HCT116 (cell line): Measurements from ENCODE around the gene CELF4. TPM values are rescaled to one million over a fixed set of nuclear protein-coding genes. Genes with fewer than 3 reads are reported as not detected.

Experiments used
- ATAC-seq: fragments of 200-7000 bp; cut with Tn5 transposase; 2 replicates; pipeline ENCODE4 v1.9.1; 2020; ENCODE audit warnings: mild to moderate bottlenecking, moderate library complexity
- BruUV-seq: library from RNA; stranded (reverse); fragments of 400-500 nt; replicated peaks from 2 replicates; lab custom pipeline; 2021; lab: Mats Ljungman, UMichigan
- CTCF ChIA-PET: fragments of 300-600 bp; sonication (Branson Sonifier 250); formaldehyde crosslinking; loops from one replicate; lab custom pipeline; 2021; ENCODE audit warnings: antibody characterized with exemption; lab: Charles Lee
- POLR2A ChIA-PET: fragments of 300-600, 350-600 bp; sonication (Branson Sonifier 250); formaldehyde crosslinking; loops from one replicate; lab custom pipeline; 2021; ENCODE audit warnings: antibody characterized with exemption; lab: Charles Lee
- RAD21 ChIA-PET, 2 experiments: fragments of 300-600 bp; sonication (Branson Sonifier 250); formaldehyde crosslinking; loops; one replicate each; lab custom pipeline; 2023; ENCODE audit warnings: low total read pairs in 2 of 2; ENCODE audit not compliant: uncharacterized antibody in 2 of 2, unreplicated experiment in 2 of 2, low non-redundant PET in 1 of 2; lab: Charles Lee
- DNase-seq: peaks from one replicate; pipeline ENCODE4 v3.0.0-alpha.2; 2010; ENCODE audit warnings: low read depth, low spot score
- H2AFZ ChIP-seq: fragments of 200-600 bp; shearing (Covaris generic), sonication (generic); 2 replicates; pipeline ENCODE4 v1.6.1; 2017; ENCODE audit warnings: low read depth, mixed run types, mixed read lengths, antibody characterized with exemption, low read length; ENCODE audit not compliant: poor library complexity, severe bottlenecking
- H3K27ac ChIP-seq: 2 replicates; pipeline ENCODE4 v1.5.1; 2012; ENCODE audit warnings: low read depth, low read length
- H3K27me3 ChIP-seq: fragments of 200-600 bp; sonication (generic); 2 replicates; pipeline ENCODE4 v1.6.1; 2016; ENCODE audit warnings: mixed run types, low read length, mixed read lengths; ENCODE audit not compliant: insufficient read depth
- H3K36me3 ChIP-seq, 2 experiments: fragments of 200-500 bp in 1 of 2; fragments of 200-600 bp in 1 of 2; sonication (Bioruptor generic) in 1 of 2; sonication (generic) in 1 of 2; 2 replicates each; pipeline versions ENCODE4 v1.5.1 to v1.6.1; 2014 to 2016; ENCODE audit warnings: low read length in 2 of 2, inconsistent platforms in 1 of 2, mixed read lengths in 1 of 2, mixed run types in 1 of 2; ENCODE audit not compliant: insufficient read depth in 2 of 2, control insufficient read depth in 1 of 2
- H3K4me1 ChIP-seq, 2 experiments: fragments of 200-600 bp in 1 of 2; sonication (generic) in 1 of 2; 2 replicates each; pipeline versions ENCODE4 v1.5.1 to v1.6.1; 2012 to 2017; ENCODE audit warnings: low read length in 2 of 2, inconsistent platforms in 1 of 2, mild to moderate bottlenecking in 1 of 2, mixed read lengths in 1 of 2, mixed run types in 1 of 2, moderate library complexity in 1 of 2; ENCODE audit not compliant: insufficient read depth in 2 of 2, control insufficient read depth in 1 of 2
- H3K4me2 ChIP-seq: fragments of 200-600 bp; sonication (generic); 2 replicates; pipeline ENCODE4 v1.6.1; 2017; ENCODE audit warnings: mixed run types, low read length, mixed read lengths
- H3K4me3 ChIP-seq, 2 experiments: fragments of 200-600 bp in 1 of 2; sonication (generic) in 1 of 2; replicated peaks in 1 of 2; 2 replicates each; pipeline ENCODE4 v1.5.1; 2011 to 2016; ENCODE audit warnings: low read length in 2 of 2, control low read depth in 1 of 2, low read depth in 1 of 2, mild to moderate bottlenecking in 1 of 2, mixed read lengths in 1 of 2, mixed run types in 1 of 2
- H3K79me2 ChIP-seq: fragments of 200-600 bp; sonication (generic); 2 replicates; pipeline ENCODE4 v1.6.1; 2017; ENCODE audit warnings: mild to moderate bottlenecking, mixed run types, low read length, moderate library complexity, mixed read lengths; ENCODE audit not compliant: insufficient read depth
- H3K9ac ChIP-seq: fragments of 200-600 bp; sonication (generic); 2 replicates; pipeline ENCODE4 v1.6.1; 2016; ENCODE audit warnings: low read length, mixed read lengths
- H3K9me2 ChIP-seq: fragments of 200-600 bp; sonication (generic), shearing (Covaris generic); 2 replicates; pipeline ENCODE4 v1.6.1; 2017; ENCODE audit warnings: mixed run types, mild to moderate bottlenecking, moderate library complexity; ENCODE audit not compliant: insufficient read depth
- H3K9me3 ChIP-seq, 2 experiments: fragments of 200-500 bp in 1 of 2; fragments of 200-600 bp in 1 of 2; sonication (Bioruptor generic) in 1 of 2; sonication (generic) in 1 of 2; 2 replicates each; pipeline ENCODE4 v1.6.1; 2014 to 2017; ENCODE audit warnings: low read length in 2 of 2, mixed read lengths in 2 of 2, inconsistent platforms in 1 of 2, low read depth in 1 of 2, mild to moderate bottlenecking in 1 of 2, mixed run types in 1 of 2, moderate library complexity in 1 of 2; ENCODE audit not compliant: control insufficient read depth in 1 of 2, insufficient read depth in 1 of 2
- H4K20me1 ChIP-seq: fragments of 200-600 bp; sonication (generic), shearing (Covaris generic); 2 replicates; pipeline ENCODE4 v1.6.1; 2017; ENCODE audit warnings: mixed run types, mild to moderate bottlenecking, moderate library complexity; ENCODE audit not compliant: insufficient read depth
- CBX3 ChIP-seq: IDR thresholded peaks from 2 replicates; pipeline ENCODE4 v1.6.1; 2012; ENCODE audit warnings: low read depth
- CEBPB ChIP-seq: IDR thresholded peaks from 2 replicates; pipeline ENCODE4 v1.6.1; 2012; ENCODE audit warnings: low read depth
- CTCF ChIP-seq, 3 experiments: fragments of 200-600 bp in 1 of 3; sonication (generic) in 1 of 3; IDR thresholded peaks in 2 of 3; conservative IDR thresholded peaks in 1 of 3; 2 replicates each; pipeline ENCODE4 v1.5.1; 2012 to 2017; ENCODE audit warnings: low read depth in 2 of 3, low read length in 2 of 3, antibody characterized with exemption in 1 of 3, borderline replicate concordance in 1 of 3, control low read depth in 1 of 3, mild to moderate bottlenecking in 1 of 3, mixed read lengths in 1 of 3, mixed run types in 1 of 3, moderate library complexity in 1 of 3; ENCODE audit not compliant: insufficient read depth in 1 of 3
- EGR1 ChIP-seq: IDR thresholded peaks from 2 replicates; pipeline ENCODE4 v1.6.1; 2012; ENCODE audit warnings: low read depth
- EZH2 ChIP-seq: fragments of 200-600 bp; sonication (generic); IDR thresholded peaks from 2 replicates; pipeline ENCODE4 v1.6.1; 2017; ENCODE audit warnings: antibody characterized with exemption, mixed run types
- EZH2phosphoT487 ChIP-seq: fragments of 200-600 bp; IDR thresholded peaks from 2 replicates; pipeline ENCODE4 v1.6.1; 2018; ENCODE audit warnings: antibody characterized with exemption, borderline replicate concordance
- JUND ChIP-seq: IDR thresholded peaks from 2 replicates; pipeline ENCODE4 v1.6.1; 2012
- MAX ChIP-seq: IDR thresholded peaks from 2 replicates; pipeline ENCODE4 v1.6.1; 2012
- POLR2A ChIP-seq: IDR thresholded peaks from 2 replicates; pipeline ENCODE4 v1.7.0; 2011; ENCODE audit warnings: borderline replicate concordance; ENCODE audit not compliant: insufficient read depth, insufficient read length; ENCODE audit errors: extremely low read depth
- RAD21 ChIP-seq: IDR thresholded peaks from 2 replicates; pipeline ENCODE4 v1.6.1; 2012; ENCODE audit warnings: low read depth, mild to moderate bottlenecking
- REST ChIP-seq: IDR thresholded peaks from 2 replicates; pipeline ENCODE4 v1.6.1; 2012; ENCODE audit warnings: low read depth
- SIN3A ChIP-seq: IDR thresholded peaks from 2 replicates; pipeline ENCODE4 v1.6.1; 2012; ENCODE audit warnings: low read depth
- SRF ChIP-seq: IDR thresholded peaks from 2 replicates; pipeline ENCODE4 v1.6.1; 2012; ENCODE audit warnings: low read depth
- TCF7L2 ChIP-seq: IDR thresholded peaks from 2 replicates; pipeline ENCODE4 v1.7.0; 2011; ENCODE audit warnings: borderline replicate concordance, inconsistent platforms; ENCODE audit not compliant: insufficient read depth, insufficient read length; ENCODE audit errors: extremely low read depth
- YY1 ChIP-seq: IDR thresholded peaks from 2 replicates; pipeline ENCODE4 v1.6.1; 2011; ENCODE audit warnings: low read length, low read depth, moderate library complexity, mild to moderate bottlenecking; ENCODE audit not compliant: insufficient replicate concordance; ENCODE audit errors: extremely low read depth
- ZBTB33 ChIP-seq: IDR thresholded peaks from 2 replicates; pipeline ENCODE4 v1.6.1; 2011; ENCODE audit warnings: mild to moderate bottlenecking, low read length, moderate library complexity; ENCODE audit not compliant: insufficient replicate concordance; ENCODE audit errors: extremely low read depth
- intact Hi-C: fragments of 100-400 bp; cut with micrococcal nuclease; formaldehyde crosslinking; loops from 2 replicates; pipeline ENCODE4 v1.10.0; 2022
- total RNA-seq: library from RNA; stranded (reverse); gene quantifications from one replicate; pipeline ENCODE4 v1.2.1, GENCODE V29; 2021; ENCODE audit not compliant: unreplicated experiment

CELF4 gene
- total RNA-seq, 1 experiment from 2014 or later, result not detected

GRCh38 chr18:37545461-37546271 is 19.9 kb downstream of the CELF4 start (continued):
- no peak for TF ChIP-seq MAX
- TF ChIP-seq JUND, result no peak
- no peak for TF ChIP-seq CEBPB
- no peak for TF ChIP-seq CBX3
- TF ChIP-seq SRF, result no peak
- no peak for TF ChIP-seq EZH2phosphoT487
- no peak for TF ChIP-seq TCF7L2
- no peak for TF ChIP-seq EZH2
- TF ChIP-seq SIN3A, result no peak

GRCh38 chr18:37544713-37545112 is 20.9 kb downstream of the CELF4 start:
- CTCF ChIA-PET, result no interaction called here
- H3K27me3 ChIP-seq, result peaks cover 34% of the 10 kb centered on the region
- no peaks in the 10 kb centered on the region for H3K36me3 ChIP-seq
- ATAC-seq (no peak), DNase-seq (no peak)
- no peak overlapping the region for H3K9ac ChIP-seq
- no peaks in the 10 kb centered on the region for H3K79me2 ChIP-seq
- no TSS peak for BruUV-seq
- no peak overlapping the region for H3K27ac ChIP-seq
- POLR2A ChIA-PET, result no interaction called here
- H3K4me2 ChIP-seq, result no peak overlapping the region
- no peaks in the 10 kb centered on the region for H3K9me3 ChIP-seq
- RAD21 ChIA-PET, result no interaction called here
- no peak overlapping the region for H3K4me3 ChIP-seq
- no peaks in the 10 kb centered on the region for H3K4me1 ChIP-seq
- intact Hi-C loops, result no loop called here
- no peak overlapping the region for H2AFZ ChIP-seq
- no peaks in the 10 kb centered on the region for H3K9me2 ChIP-seq
- H4K20me1 ChIP-seq, result no peaks in the 10 kb centered on the region
- no peak for TF ChIP-seq YY1
- no peak for TF ChIP-seq REST
- no peak for TF ChIP-seq RAD21
- no peak for TF ChIP-seq EZH2
- TF ChIP-seq CTCF (IDR thresholded peaks at IDR 0.05 in 2 of 3, conservative IDR thresholded peaks at IDR 0.05 in 1 of 3; ENCODE audit: borderline replicate concordance in 1 of 3, insufficient read depth in 1 of 3, low read depth in 2 of 3, low read length in 2 of 3), result no peak
- no peak for TF ChIP-seq EGR1
- TF ChIP-seq POLR2A, result no peak
- TF ChIP-seq EZH2phosphoT487, result no peak
- TF ChIP-seq TCF7L2, result no peak
- no peak for TF ChIP-seq MAX
- no peak for TF ChIP-seq ZBTB33
- TF ChIP-seq SRF, result no peak
- TF ChIP-seq CBX3, result no peak
